ENCODE measurements around the gene CLNK.

The CLNK gene, protein sequence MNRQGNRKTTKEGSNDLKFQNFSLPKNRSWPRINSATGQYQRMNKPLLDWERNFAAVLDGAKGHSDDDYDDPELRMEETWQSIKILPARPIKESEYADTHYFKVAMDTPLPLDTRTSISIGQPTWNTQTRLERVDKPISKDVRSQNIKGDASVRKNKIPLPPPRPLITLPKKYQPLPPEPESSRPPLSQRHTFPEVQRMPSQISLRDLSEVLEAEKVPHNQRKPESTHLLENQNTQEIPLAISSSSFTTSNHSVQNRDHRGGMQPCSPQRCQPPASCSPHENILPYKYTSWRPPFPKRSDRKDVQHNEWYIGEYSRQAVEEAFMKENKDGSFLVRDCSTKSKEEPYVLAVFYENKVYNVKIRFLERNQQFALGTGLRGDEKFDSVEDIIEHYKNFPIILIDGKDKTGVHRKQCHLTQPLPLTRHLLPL

DNA sequence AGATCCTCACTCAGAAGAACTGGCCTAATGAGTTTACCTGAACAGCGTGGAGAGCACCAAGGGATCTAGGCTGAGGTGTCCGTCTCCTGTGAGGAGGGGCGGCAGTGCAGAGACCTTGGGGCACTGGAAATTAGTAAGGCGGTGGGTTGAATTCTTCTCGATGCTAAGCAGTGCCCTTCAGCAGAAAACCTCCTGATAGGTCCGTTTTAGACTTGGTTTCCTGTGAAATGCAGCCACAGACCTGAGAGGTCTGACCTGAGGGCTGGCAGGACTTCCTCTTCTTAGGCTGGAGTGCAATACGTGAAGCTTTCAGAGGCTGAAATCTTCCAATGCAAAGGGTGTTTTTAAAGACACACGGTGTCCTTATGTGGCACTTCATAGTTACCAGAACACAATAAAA lies at the start of gene CLNK:
Gene CLNK, minus strand, starts transcription at position 138 of the 400 bp plus-strand sequence. CDS start 16,899 bp downstream, outside the sequence.
- DNase-seq (ENCODE audit: low read depth in 2 of 2) = no peak

GRCh38 chr4:10733481-10734062 lies 49.0 kb upstream of the CLNK start:
- no peak for DNase-seq (ENCODE audit: low read depth in 2 of 2)

DNA sequence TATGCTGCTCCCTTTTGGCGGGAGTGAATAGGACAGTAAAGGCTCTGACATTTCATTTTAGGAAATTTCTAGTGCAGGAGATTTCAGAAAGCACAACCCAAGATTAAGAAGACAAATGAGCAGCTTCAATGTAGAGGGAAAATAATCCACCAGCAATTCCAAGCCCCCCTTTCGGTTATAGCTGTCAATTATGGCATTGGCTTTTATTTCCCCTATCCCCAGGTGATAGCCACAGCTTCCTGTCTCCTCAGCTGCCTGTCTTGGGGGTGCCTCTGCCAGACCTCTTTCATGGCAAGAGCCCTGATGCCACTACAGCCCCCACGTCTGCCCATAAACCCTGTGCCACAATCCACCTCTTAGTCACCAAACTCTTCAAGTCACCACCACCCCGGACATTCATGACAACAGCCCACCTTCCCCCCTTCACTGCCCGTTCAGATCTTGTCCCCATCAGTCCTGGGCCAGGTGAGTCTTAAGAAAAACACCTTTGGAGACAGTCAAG lies 48.4 kb upstream of the CLNK start:
- no peak for DNase-seq (ENCODE audit: low read depth in 2 of 2)

GRCh38 chr4:10732235-10732913 lies 47.8 kb upstream of the CLNK start:
- DNase-seq (ENCODE audit: low read depth in 2 of 2) = peak in 1 of 2 donors; percentile 11

DNA sequence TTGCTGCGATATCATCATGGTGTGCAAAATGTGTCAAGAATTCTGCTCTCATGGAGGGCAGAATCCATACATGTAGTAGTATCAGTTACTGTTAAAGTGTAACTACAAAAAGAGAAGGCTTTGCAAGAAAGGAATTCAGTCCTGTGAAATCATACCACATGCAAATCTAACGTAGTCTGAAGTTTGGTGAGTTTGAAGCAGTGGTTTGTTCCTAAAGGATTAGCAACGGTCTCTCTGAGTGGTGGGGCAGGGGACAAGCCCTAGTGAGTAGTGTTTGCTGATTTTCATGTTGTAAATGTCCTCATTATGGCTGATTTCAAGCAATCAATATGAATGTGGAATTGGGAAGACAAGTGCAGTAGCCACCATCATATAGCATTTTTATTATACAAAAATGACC lies 47.1 kb upstream of the CLNK start:
- no peak for DNase-seq (ENCODE audit: low read depth in 2 of 2)

- DNase-seq (ENCODE audit: low read depth in 2 of 2) = no peak
These were observed 46.6 kb upstream of the CLNK start for GRCh38 chr4:10731162-10731561.

- DNase-seq (ENCODE audit: low read depth in 2 of 2) = no peak
These were observed 46.0 kb upstream of the CLNK start for GRCh38 chr4:10730590-10730989.

- DNase-seq (ENCODE audit: low read depth in 2 of 2) = no peak
These were observed 45.5 kb upstream of the CLNK start for GRCh38 chr4:10730019-10730418.

GRCh38 chr4:10729366-10729765 lies 44.8 kb upstream of the CLNK start:
- DNase-seq (ENCODE audit: low read depth in 2 of 2) = no peak

GRCh38 chr4:10728016-10728415 lies 43.4 kb upstream of the CLNK start:
- DNase-seq (ENCODE audit: low read depth in 2 of 2) = no peak

- DNase-seq (ENCODE audit: low read depth in 2 of 2) = no peak
These were observed 42.7 kb upstream of the CLNK start for GRCh38 chr4:10727140-10727880.

- no peak for DNase-seq (ENCODE audit: low read depth in 2 of 2)
These were observed 38.4 kb upstream of the CLNK start for GRCh38 chr4:10722957-10723356.

DNA sequence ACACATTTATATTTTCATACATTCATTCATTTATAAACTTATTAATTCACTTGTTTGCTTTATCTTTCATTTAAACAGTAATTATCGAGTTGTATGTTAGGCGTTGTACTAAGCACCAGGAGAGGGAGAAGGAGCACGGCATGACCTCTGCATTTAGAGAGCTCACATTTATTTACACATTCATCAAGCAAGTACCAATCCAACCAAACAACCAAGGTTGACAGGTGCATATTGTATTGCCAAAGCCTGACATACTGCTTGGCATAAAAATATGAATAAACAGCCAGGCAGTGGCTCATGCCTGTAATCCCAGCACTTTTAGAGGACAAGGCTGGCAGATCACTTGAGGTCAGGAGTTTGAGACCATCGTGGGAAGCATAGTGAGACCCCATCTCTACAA lies 37.0 kb upstream of the CLNK start:
- DNase-seq (ENCODE audit: low read depth in 2 of 2) = no peak

GRCh38 chr4:10716163-10716562 lies 31.6 kb upstream of the CLNK start:
- no peak for DNase-seq (ENCODE audit: low read depth in 2 of 2)

DNA sequence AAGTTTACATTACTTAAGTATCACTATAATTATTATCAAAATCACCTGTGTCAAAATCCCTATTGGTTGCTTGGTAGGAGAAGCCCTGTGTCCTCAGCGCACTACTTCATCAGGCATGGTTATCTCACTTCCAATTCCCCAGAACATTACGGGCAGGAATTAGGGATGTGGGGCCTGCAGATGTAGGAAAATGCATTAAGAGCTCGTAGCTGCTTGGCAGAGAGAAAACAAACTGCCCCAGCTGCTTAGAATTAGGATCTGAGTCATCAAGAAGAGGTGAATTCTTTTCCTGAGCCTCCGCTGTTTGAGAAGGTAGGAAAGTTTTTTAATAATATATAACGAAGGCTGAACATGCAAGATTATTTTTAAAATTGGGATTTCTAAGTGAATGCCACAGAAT lies 31.1 kb upstream of the CLNK start:
- no peak for DNase-seq (ENCODE audit: low read depth in 2 of 2)

DNA sequence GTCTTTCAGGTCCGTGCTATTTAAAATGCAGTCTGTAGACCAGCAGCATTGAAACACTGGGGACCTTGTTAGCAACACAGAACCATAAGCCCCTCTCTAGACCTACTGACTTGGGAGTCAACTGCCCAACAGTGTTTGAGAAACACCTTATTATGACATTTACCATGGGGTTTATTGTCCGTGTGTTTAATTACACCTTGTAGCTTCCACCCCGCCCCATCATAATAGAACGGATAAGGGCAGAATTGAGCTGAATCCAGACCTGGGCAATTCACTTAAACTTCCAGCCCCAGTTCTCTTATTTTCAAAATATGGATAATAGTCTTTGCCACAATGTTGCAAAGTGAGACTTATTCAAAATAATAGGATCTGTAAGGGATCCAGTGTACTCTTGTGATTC lies 30.6 kb upstream of the CLNK start:
- DNase-seq (ENCODE audit: low read depth in 2 of 2) = no peak

DNA sequence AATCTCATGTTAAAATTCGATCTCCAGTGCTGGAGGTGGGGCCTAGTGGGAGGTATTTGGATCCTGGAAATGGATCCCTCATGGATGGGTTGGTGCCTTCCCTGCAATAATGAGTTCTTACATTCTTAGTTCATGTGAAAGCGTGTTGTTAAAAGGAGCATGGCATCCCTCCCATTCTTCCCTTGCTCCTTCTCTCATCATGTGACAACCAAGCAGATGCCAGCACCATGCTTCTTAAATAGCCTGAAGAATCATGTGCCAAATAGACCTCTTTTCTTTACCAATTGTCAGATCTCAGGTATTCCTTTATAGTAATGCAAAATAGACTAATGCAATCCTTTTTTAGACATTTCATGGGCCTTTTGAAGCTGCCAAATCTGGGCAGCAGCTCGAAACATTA lies 29.0 kb upstream of the CLNK start:
- DNase-seq (ENCODE audit: low read depth in 2 of 2) = no peak

DNA sequence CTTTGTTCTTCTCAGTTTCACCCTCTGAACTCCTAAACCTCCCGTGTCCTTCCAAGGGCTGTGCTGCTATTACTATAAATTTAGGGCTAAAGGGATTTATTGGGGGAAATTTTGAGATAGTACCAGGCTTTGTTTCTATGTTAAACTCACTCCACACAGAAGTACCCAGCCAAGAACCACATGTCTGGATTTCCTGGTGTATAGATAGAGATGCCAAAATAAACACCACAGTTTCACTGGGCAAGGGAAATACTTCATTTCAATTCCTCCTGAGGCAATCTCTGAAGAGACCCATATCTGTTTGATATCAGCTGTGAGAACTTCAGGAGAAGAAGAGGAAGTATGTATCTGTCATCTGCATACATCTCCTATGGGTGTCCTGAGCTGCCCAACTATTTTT lies 21.7 kb upstream of the CLNK start:
- DNase-seq (ENCODE audit: low read depth in 2 of 2) = no peak

GRCh38 chr4:10704430-10704810 lies 19.9 kb upstream of the CLNK start:
- DNase-seq (ENCODE audit: low read depth in 2 of 2) = no peak

GRCh38 chr4:10703766-10704429 lies 19.3 kb upstream of the CLNK start:
- no peak for DNase-seq (ENCODE audit: low read depth in 2 of 2)

- DNase-seq (ENCODE audit: low read depth in 2 of 2) = no peak
These were observed 18.6 kb upstream of the CLNK start for GRCh38 chr4:10703156-10703555.

Measured in stimulated activated CD4-positive, alpha-beta T cell treated with anti-CD3 and anti-CD28 coated beads, Interleukin-15, amount 100 ng/mL, for 48 hours (primary cell).